HTERT RPE-1 (cell line): Measurements from ENCODE around the gene PHACTR1.

ENCODE experiments used
- in situ Hi-C: fragments of 300-500 bp; cut with MboI; formaldehyde crosslinking; loops from 4 replicates; pipeline ENCODE4 v1.14.3; 2020; ENCODE audit warnings: low sequenced_read_pairs

Gene PHACTR1

DNA sequence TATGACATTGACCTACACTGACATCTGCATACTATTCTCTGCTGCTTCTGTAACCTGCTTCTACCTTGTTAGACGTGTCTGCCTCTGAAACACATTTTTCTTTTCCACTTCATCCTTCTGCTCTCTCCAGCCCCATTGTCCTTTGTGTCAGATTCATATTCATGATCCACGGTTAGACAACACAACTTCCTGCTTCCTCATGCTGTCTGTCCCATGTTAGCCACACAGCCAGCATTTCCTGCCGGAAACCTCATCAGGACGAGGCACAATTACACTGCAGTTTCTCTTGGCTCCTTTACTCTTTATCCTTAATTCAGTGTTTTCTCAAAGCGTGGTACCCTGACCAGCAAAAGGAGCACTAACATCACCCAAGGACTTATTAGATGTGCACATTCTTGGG lies 461.5 kb downstream of the PHACTR1 start:
- in situ Hi-C loops, result no loop called here

DNA sequence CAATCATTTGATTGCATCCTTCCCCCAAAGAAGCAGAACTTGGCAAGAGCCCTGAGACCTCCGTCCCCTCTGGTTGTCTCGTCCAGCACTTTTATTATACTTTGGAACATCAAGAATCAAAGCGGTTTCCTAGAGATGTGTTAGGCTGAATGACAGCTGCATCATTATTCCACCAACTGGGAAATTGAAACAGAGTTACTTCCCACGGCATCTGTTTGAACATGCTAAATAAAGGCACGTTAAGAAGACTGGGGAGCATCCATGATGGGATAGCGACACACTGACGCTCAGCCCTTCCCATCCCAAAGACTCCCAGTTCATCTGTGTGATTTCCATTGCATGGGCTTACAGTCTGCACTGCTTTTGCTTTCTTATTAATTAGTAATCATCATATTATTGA lies 464.0 kb downstream of the PHACTR1 start:
- in situ Hi-C loops, result no loop called here

DNA sequence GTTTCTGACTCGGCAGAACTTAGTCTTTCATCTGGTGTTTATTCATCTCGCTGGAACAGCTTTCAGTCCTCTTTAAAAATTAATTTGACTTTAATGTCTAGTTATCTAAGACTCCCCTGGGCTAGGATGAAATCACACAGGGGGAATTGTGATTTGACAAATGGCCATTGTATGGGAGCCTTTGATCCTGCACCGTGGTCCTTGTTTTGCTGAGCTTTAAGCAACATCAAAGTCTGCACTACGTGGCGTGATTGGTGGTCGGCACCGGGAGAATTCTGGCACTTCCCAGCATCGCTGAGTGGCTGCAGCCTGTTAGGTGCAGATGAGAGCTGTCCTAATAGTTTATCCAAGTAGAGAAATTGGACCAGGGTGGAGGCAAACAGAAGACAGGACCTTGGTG lies 464.8 kb downstream of the PHACTR1 start:
- in situ Hi-C loops, result no loop called here

DNA sequence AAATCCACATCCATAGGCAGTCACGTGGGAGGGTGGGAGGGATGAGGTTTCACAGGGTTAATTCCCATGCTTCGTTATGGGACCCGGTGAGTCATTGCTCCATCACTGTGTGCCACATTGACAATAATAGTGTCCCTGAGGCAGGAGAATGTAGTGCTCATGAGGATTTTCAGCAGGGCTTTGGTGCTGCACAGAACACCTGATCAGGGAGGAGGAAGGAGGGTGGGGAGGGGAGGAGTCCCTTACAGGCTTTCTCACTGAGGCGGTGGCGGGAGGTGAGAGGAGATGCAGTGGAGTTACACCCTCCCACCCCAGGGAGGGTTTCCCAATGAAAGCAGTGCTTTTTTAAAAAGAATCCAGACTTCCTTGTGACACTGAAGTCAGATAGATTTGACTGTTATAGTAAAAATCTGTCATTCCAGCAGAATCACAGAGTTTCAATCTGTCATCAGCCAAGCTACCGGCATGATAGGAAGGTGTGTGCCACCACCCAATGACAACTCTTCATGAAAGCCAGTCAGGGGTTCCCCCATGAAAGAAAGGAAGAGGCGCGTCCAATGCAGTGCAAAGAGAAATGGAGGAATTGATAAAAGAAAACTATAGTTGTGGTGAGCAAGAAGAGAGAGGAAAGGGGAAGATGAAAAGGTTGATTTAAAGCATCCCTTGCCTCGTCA lies 467.0 kb downstream of the PHACTR1 start:
- in situ Hi-C loops, result no loop called here

DNA sequence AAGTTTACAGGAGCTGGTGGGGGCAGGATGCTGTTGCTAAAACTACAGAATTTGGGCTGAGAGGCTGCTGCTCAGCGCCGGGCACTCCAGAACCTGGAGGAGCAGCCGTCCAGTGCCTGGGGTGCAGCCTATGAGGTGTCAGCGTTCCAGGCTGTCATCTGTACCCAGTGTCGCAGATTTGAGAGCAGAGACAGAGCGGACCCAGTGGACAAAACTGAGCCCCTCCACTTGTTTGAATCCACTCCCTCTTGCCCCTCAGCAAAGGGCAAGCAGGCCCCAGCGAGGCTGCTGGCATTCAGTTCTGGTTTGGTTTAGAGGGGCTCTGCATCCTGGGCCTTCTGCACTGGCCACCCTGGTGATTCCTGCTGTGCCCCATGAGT lies 467.5 kb downstream of the PHACTR1 start:
- in situ Hi-C loops, result no loop called here

DNA sequence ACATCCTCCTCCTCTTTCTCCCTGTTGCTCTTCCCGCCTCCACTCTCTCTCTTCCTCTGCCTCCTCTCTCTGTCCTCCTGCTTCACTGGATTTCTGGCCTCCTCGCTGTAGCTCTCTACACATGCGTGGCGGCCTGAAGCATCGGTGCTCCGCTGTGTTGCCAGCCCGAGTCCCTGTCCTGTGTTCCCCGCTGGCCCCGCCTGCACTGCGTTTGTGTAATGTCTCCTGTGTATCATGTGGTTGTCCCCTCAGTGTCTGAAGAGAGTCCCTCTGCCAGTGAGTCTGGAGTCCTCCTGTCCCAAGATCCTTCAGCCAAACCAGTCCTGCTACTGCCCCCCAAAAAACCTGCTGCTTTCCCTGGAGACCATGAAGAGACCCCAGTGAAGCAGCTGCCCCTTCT lies 468.0 kb downstream of the PHACTR1 start:
- in situ Hi-C loops, result no loop called here

DNA sequence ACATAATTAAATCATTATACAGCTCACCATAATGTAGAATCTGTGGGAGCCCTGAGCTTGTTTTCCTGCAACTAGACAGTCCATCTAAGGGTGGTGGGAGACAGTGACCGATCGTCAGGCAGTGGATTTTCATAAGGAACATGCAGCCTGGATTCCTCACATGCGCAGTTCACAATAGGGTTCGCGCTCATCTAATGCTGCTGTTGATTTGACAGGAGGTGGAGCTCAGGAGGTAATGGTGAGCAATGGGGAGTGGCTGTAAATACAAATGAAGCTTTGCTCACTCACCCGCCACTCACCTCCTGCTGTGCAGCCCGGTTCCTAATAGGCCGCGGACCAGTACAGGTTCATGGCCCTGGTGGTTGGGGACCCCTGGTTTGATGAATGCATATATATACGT lies 470.3 kb downstream of the PHACTR1 start:
- in situ Hi-C loops, result no loop called here

DNA sequence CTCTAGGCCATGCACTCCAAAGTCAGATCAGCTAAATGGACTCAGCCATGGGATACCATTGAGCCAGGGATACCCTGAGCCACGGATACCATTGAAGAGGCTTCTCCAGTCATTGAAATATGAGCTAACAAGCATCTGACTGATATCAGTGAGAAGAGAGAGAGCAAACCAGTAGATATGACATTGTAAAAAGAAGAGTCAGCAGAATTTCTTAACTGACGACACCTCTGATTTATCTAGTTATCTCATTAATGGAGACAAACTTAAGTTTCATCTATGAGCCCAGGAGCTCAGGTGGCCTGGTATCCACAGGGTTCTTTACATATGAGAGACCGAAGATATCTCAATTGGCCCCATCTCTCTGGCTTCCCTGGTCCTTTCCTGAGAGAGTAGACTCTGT lies 471.1 kb downstream of the PHACTR1 start:
- in situ Hi-C loops, result no loop called here

DNA sequence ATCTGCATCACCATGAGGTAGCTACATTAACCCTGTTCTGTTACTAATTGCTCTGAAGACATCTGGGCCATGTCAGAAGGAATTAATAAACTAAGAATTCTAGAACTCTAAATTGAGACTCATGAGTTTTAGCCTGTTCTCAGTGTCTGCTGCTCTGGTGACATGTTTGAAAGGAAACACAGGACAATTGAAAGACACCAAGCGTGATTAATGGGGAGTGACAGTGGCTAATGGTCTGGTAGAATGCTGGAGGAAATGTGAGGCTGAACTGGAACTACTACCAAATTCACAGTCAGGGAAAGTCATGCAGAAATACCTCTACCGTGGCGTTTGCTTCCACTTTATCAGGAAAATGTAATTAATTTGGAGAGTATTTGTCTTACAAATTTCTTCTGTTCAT lies 471.7 kb downstream of the PHACTR1 start:
- in situ Hi-C loops, result no loop called here

DNA sequence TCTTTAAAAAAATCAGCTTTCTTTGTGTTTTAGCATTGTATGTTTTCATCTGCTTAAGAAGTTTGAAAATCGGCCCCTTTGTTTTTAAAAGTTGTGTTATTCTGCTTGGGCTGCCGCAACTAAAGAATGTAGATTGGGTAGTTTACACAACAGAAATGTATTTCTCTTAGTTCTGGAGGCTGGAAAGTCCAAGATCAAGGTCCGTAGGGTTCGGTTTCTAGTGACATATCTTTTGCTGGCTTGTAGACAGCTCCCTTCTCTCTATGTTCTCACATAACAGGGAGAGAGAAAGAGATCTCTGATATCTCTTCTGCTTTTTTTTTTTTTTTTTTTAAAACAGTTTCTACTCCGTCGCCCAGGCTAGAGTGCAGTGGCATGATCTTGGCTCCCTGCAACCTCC lies 473.1 kb downstream of the PHACTR1 start:
- in situ Hi-C loops, result no loop called here

DNA sequence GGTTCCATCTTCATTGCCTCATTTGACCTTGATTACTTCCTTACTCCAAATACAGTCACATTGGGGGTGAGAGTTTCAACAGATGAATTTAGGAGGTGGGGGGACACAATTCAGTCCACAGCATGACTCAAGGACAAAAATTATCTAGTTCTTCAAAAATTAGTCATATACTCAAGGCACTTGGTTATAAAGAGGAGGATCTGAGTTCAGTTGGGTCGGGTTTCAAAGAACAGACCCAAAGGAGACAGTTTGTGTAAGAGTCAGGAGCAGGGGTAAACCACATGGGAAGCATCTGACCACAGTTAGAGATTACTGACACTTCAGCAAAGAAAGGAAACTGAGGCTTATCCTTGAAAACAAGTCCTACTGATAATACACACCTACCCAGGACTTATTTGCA lies 473.8 kb downstream of the PHACTR1 start:
- in situ Hi-C loops, result no loop called here

DNA sequence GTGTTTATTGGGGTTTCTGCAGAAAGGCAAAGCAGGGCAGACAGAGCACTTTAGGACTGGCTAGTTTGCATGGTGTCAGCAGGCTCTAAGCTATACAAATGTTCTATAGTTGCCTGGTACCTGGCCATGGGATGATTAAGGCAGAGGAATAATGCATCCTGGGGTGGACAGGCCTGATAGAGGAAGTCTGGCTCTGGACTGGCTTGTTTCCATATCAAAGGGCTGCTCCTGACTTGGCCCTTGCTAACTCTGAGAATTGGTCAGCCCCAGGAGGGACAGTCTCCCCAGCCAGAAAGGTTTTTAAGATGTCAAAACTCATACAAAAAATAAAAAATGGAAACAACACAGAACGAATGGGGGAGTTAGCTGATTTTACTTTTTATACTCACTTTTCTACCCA lies 474.9 kb downstream of the PHACTR1 start:
- in situ Hi-C loops, result no loop called here

DNA sequence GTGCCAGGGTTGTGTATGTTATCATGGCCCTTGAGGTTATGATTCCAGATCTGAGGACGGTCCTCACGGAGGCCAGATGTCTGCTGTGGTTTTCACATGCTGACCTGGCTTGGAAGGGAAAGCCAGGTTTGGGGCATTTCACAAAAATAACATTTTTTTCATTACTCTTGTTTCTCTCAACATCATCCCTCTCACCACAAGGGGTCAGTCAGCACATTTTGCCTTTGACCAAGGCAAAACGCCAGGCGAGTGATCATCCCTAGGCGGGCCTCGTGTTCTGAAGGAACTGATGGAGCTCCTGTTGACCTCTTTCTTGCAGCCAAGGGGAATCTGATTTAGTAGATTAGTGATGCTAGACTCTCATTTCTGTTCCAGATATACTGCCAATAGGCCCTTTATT lies 478.3 kb downstream of the PHACTR1 start:
- in situ Hi-C loops, result no loop called here

DNA sequence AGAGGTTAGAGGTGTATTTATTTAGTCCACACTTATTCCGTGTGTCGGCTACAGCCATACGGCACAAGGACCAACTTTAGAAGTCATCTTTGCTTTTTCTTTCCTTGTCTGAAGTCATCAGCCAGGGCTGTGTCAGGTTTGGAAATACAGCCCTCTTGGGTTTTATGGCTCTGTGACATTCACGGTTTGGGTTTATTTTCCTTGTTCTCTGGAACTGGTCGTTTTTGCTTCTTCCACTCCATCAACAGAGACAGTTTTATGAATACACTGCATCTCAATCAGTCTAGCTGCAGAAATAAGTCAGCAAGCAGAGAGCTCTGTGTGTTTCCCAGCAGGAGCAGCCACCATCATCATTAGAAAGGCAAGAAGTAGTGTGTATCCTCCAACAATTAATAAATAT lies 479.2 kb downstream of the PHACTR1 start:
- in situ Hi-C loops, result no loop called here

DNA sequence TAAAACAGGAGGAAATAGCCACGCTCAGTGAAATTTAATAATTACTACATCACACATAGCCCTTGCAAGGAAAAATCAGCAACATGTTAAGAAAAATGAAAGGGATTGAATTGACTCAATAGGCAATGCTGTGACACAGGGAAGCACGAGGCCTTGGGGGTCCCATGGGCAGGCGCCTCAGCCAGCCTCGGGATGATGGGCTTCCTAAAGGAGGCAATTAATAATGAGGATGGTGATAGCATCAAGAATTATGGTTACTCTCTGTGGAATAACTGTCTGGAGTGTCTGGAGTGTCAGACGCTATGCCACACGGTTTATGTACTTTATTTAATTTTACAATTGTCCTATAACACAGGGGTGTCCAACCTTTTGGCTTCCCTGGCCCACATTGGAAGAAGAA lies 481.6 kb downstream of the PHACTR1 start:
- in situ Hi-C loops, result no loop called here

DNA sequence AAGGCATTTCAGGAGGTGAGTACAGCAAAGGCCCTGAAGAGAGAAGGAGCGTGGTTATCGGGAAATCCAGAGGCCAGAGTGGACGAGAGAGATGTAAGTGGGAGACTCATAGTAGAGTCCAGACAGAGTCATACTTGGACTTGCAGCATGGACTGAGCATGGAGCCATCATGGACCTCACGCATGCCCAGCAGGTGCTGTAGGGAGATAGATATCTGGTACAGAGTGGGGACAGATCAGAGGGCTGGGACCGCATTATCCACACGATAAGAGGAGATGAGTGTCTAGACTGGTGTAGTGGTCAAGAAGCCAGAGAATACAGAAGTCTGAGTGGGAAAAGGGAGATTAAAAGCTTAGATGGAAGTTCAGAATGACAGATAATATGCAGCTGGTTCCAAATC lies 484.8 kb downstream of the PHACTR1 start:
- in situ Hi-C loops, result no loop called here

DNA sequence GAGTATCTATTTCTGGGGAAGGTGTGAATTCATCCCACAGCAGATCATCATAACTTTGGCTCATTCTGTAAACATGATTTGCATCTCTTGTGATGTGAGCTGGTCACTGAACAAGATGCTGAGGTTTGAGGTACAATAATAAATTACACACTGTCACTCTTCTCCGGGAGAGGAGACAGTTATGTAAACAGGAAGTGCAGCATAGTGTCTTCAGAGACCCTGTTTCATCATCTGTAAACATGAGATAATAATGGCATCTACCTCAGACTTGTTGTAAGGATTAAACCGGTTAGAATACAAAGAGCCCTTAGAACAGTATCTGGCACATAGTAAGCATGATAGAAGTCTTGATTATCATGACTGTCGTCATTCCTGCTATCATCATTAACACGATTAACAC lies 486.6 kb downstream of the PHACTR1 start:
- in situ Hi-C loops, result no loop called here

DNA sequence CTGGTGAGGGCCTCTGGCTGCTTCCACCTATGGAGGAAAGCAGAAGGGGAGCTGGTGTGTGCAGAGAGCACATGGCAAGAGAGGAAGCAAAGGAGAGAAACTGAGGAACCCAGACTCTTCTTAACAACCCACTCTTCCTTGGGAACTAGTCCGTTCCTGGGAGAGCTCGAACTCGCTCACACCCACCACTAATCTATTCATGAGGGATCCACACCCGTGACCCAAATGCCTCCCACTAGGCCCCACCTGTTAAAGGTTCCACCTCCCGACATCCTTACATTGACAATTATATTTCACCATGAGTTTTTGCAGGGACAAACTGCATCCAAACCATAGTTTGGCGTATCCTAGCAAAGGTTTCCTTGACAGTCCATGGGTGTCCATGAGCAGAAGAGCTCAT lies 488.5 kb downstream of the PHACTR1 start:
- in situ Hi-C loops, result no loop called here

DNA sequence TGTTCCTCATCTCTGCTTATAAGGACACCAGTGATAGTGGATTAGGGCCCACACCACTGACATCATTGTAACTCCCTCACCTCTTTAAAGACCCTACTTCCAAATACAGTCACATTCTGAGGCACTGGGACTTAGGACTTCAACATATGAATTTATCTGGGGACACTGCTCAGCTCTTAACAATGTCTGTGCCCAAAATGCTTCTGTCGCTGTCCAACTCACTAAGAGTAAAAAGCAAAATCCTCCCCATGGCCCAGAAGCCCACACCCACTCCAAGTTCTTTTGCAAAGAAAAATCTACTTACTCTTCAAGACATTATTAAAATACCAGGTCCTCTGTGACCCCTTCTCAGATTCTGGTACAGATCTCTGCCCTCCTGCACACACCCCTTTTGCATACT lies 495.5 kb downstream of the PHACTR1 start:
- in situ Hi-C loops, result no loop called here

DNA sequence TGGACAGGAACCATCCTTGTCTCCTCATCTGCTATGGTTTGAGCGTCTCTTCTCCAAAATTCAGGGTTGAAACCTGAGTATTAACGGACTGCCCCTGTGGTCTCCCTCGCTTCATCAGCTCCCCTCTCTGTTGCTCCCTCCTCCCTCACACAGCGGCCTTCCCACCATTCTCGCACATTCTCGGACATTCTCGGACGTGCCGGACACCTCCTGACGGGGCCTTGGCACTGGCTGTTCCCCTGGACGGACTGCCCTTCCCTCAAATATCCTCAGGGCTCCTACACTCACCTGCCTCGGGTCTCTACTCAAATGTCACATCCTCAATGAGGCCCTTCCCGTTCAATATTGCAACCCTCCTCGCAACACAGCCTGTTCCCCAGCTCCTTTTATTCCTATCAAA lies 496.0 kb downstream of the PHACTR1 start:
- in situ Hi-C loops, result no loop called here

DNA sequence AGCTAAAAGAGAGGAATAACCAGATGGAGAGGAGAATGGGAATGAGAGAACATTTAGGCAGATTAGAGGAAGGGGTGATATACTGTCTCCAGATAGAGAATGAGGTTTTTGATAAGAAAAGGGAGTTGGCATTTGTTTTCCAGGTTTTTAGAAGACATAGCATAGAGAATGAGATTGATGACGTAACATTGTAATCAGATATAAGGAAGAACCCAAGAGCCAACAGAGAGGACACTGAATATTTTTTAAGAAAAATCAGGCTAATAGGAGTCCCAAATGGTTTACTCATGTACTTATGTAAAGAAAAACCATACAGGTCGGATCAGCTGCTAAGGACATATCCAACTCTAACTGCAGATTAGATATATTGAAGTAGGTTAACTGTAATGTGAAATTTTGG lies 498.8 kb downstream of the PHACTR1 start:
- in situ Hi-C loops, result no loop called here

DNA sequence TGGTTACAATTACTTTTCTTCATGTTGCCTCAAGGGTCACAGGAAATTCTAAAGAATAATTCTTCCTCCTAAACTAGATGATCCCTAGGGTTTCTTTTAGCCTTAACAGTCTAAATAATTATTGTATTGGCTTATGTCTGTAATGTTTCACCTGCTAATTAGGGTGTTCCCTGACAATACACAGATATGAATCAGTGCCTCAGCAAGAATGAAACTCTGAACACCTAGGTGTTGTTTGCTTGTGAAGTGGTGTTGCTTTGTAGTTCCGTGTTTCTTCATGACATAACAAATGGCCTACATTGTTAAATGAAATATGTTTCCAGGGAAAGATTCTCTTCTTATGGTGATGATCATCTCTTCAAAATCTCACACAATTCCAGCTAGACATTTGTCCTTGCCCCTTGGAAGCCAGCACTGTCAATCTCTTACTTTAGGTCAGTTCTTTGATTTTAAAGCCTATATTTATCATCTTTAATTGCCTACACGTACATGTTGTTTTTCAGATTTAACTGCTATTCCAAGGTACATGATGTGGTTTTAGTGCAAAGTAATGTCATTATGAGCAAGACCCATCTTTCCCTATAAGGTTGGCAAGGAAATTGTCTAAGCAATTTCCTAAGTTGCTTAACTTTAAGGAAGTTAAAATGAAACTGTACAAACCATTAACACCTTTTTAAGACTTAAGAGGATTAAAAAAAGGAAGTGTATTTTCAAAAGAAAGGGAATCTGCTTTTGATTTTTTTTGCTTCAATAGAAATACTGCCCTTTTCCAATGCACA lies 499.9 kb downstream of the PHACTR1 start:
- in situ Hi-C loops, result no loop called here
